Activated CD8-positive, alpha-beta memory T cell treated with anti-CD3 and anti-CD28 coated beads, Interleukin-2, amount 50 U/mL, for 1 hour (primary cell): Measurements from ENCODE around the gene SREBF2.

ENCODE experiments used
- DNase-seq: peaks from one replicate; pipeline ENCODE4 v3.0.0-alpha.2; 2020; ENCODE audit errors: extremely low read depth

Gene SREBF2

DNA sequence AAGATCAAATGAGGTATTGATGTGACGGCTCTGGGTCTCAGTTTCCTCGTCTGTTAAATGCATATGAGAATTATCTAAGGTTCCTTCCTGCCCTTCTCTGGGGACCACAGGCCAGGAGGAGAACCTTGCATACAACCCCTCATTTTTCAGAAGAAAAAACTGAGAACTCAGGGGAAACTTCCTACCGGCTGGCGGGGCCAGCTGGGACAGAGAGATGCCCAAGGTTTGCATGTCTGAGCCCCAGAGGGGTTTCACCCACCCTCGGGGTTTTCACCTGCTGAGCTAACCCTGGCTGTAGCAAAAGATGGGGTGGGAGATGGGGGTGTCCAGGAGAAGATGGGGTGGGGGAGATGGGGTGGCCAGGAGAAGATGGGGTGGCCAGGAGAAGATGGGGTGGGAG is 89.4 kb downstream of the SREBF2 start:
- no peak for DNase-seq

DNA sequence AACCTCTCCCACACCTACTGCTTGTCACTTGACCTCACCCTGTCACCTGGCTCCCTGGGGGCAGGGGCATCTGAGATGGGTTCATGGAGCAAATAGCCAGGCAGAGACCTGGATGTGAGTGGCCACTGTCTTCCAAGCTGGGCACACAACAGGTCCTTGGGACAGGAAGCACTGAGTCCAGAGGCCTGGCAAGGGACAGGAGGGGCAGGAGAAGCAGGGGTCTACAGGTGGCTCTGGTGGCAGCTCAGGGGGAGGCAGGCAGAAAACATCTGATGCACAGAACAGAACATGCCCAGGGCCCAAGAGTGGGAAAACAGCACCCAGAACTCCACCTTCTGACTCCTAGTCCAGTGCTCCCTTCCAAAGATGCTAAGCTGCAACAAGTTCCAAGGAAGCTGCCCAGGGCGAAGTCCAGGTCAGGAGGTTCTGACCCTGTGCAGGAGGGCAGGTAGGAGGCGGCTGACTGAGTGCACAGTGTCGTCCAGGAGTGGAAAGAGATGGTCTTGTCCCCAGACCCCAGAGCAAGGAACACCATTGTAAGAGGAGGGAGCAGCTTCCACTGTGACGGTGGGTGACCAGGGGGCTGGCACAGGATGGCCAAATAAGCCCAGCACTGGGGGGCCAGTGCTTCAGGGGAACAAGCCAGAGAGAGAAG is 90.2 kb downstream of the SREBF2 start:
- no peak for DNase-seq

DNA sequence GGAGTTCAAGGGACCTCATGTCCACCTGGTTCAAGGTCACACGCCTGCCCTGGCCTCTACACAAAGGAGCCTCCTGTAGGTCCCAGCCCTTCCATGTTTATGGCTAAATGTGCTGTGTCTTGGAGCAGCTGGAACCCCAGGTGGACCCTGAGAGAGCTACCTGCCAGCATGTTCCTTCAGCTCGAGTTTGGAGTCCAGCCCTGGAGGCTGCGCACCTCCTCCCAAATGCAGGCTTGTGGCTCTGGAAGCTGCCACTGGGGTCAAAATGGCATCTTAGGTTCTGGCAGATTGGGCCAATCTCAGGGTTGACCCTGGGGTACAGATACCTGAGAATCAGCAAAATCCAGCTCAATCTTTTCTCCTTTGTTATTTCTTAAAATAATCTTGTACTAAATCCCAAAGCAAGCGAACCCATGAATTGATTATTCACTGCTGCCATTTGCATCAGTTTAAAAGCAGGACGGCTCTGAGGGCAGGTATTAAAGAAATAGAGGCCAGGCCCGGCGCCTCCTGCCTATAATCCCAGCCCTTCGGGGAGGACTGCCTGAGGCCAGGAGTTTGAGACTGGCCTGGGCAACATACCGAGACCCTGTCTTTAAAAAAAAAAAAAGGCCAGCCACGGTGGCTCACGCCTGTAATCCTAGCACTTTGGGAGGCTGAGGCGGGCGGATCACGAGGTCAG is 90.8 kb downstream of the SREBF2 start:
- no peak for DNase-seq

DNA sequence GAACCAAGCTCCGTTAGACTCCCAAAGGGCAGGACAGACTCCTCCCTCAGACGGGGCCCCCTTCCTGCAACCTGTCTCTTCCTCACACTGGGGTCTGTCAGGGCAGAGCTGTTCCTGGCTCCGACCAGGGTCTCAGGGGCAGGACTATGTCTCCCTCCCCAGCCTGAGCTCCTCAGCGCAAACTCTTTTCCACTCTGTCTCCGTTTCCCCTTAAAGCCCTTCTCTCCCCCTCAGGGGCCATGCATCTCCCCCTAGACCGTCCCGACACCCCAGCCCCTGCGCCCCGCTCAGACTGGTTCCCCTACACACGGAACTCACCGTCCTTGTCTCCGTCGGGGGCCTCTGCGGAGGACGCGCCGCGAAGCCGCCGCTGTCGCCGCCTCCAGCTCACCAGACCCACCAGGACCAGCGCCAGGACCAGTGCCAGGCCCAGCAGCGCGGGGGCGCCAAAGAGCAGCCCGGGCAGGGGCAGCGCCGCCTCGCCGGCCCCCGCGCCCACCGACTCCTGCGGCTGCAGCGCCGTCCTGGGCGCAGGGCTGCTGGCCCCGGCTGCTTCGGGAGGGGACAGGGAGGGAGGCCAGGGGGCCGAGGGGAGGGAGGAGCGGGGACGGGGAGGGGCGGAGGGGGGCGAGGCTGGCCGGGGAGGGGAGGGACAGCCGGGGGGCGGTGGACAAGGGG is 93.0 kb downstream of the SREBF2 start:
- DNase-seq: peak; percentile 41

DNA sequence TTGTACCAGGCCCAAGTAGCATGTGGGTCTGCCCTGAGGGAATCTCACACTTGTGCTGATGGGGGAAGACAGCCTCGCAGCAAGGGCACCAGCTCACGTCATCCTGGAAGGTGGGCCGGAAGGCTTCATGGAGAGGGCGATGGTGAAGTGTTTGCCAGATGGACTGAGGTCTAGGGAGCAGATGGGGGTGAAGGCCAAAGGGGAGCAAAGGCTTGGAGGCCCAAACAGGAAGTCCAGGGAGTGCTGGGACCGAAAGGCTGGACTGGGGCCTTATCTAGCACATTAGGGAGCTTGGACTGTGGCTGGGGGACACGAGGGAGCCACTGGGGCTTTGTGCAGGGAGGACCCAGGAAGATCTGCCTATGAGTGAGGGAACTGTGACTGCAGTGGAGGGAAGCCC is 94.9 kb downstream of the SREBF2 start:
- DNase-seq: no peak

DNA sequence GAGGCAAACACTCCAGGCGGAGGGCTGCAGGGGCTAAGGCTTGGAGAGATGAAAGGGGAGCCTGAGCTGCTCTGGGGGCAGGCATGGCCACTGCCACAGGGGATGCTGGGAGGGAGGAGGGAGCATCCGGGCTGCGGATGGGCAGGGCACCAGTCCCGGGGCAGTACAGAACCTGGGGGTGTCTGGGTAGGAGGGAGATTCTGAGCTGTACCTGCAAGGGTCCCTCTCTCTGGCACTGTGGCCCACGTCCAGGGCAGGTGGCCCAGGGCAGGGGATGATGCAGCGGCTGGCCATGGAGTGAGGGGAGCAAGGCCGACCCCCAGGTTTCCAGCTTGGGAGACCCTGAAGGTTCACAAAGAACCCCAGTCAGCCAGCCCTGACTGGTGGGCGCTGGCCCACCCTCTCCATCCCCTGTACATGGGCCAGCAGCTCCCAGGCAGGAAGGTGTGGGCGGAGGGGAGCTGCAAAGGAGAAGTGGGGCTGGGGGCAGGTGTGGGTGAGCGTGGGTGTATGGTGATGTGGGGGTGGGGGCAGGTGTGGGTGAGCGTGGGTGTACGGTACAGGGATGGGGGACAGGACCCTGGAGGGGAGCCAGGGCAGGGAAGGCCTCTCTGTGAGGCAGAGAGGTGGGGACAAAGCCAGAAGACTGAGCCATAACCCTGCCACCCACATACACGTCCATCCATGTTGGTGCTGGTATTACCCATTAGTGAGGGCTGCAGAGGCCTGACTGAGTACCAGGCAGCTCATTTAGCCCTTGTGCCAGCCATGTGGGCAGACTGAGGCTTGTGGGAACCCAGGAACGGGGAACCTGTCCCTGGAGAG is 95.9 kb downstream of the SREBF2 start:
- DNase-seq: no peak

DNA sequence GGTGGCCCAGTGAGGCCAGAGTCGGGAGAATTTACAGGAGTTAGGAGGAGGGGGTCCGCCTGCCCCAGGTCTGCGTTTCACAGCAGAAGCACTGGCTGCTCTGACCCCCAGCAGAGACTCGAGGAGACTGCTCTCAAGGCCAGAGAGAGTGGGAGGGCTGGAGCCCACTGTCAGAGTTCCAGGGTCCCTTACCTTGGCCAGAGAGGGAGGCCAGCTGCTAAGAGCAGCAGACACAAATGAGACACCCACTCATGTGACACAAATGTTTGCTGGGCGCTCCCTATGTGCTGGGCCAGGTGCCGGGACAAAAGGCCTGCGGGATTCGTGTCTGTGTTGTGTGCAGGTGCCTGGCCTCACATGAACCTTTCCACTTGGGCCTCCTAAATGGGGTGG is 96.5 kb downstream of the SREBF2 start:
- no peak for DNase-seq

DNA sequence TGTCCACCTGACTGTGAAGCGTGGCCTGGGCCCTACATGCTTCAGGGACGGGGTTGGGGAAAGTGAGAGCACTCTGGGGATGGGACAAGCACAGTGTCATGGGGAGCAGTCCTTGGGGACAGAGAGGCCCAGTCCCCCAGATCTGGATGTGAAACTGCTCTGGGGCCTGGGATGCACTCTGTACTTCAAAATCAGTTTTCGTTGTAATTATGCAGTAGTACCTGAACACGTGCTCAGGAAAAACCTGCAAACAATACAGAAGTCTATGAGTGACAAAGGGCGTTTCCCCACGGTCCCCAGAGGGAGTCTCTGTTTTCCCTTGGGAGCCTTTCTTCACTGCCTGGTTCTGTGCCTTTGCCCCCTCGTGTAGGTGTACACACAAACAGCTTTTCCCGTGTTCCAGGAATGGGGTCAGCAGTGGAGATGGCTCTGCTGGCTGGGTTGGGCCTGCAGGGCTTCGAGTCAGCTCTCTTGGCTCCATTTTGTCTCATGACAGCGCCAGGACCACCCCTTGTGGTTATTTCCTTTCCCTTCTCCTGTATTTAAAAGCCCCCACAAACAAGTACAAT is 98.9 kb downstream of the SREBF2 start:
- no peak for DNase-seq

DNA sequence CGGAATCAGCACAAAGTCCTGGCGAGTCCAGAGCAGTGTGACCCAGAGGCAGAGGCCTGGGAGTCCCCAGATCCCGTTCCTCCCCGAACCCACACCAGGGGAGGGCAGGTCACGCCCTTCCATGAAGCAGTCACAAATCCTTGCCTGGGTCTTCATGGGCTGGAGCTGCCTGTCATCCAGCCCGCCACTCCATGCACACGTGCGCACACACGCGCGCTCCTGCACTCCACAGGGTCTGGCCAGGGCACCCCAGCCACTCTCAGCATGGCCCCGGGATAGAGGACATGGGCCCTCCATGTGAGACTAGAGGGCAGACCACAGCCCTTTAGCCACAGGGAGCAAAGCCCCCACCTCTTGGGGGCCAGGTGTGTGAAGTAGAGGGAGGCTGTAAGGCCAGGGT is 99.4 kb downstream of the SREBF2 start:
- DNase-seq: no peak

DNA sequence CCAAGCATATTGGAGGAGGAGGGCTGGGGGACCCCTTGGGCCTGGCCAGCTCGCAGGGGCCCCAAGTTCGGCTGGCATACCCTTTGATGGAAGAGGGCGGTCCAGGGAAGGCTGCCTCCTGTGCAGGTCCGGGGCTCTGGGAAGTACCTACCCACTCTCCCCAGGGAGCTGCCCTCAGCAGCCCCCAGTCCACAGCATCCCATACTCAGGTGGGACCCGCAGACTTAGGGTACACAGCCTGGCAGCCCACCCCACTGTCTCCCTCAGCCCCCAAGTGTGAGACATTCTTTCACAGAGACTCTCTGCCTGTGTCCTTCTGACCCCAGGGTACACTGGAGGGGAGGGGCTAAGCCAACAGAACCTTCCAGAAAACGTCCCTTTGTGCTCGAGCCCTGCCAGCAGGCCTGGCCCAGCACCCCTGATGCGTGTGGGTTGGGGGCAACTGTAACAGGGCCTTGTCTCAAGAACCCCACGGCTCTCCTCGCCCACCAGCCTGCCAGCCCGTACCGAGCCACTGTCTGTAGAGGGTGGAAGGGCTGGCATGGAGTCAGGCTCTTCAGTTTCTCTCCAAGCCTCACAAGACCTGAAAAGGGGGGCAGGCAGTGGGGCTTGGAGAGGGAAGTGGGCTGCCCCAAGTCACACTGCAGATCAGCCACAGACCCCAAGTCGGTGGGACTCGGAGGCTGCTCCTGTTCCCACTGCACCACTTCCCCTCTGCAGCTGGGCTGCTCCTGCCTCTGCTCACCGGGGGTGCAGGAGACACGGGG is 100.7 kb downstream of the SREBF2 start:
- no peak for DNase-seq

DNA sequence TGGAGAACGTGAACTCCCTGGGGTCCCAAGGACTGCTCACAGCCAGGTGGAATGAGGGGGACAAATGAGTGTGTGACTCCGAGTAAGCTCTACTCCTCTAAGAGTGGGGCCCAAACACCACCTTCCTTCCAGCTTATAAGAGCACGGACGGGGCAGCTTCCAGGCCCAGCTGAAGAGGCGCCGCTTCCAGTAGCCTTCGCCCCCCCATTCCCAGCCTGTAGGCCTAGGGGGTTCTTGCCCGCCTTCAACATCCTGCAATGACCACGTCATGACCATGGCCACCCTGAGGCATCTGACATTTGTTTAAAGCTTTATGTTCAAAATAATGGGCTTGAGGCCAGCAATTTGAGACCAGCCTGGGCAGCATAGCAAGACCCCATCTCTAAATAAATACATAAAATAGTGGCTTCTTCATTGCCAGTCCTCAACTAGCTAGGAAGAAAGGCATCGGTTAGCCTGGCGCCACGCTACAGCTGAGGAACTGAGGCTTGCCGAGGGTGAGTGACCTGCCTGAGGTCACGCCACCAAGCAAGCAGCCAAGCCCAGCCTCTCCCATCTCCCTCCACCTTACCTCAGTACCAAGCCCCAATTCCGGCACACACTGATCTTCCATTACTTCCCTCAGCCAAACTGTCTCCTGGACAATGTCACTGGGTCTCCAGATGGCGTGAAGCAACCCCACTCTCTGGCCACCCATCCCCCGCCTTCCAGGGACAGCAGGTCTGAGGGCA is 101.5 kb downstream of the SREBF2 start:
- DNase-seq: no peak

DNA sequence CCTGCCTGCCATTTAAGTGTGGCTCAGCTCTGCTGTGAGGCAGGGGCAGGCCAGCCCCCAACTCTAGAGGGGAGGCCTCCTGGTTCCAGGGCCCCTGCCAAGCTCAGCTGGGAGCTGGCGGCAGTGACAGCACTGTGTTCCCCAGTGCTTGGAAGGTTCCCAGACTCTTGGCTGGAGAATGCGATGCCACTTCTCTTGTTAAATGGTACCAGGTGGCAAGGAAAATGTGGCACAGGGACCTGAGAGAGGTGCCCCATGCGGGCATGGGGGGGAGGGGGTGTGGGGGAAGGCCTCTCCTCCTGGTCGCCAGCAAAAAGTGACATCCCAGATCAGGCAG is 102.1 kb downstream of the SREBF2 start:
- DNase-seq: no peak

DNA sequence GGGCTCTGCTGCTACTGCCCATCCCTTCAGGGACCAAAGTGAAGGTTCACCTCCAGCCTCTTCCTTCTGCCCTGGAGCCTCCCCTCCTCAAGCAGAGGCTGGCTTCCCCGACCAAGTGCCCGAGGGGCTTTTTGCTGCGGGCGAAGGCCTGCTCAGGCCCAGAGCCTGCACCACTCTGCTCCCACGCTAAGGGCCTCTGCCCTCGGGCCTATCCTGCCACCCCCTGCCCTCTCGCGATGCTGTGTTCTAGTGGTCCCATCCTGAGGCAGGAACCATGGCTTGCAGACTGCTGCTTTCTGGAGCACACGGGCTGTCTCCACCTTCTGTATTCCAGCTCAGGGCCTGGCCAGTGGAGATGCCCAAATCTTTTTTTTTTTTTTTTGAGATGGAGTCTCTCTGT is 102.6 kb downstream of the SREBF2 start:
- no peak for DNase-seq

DNA sequence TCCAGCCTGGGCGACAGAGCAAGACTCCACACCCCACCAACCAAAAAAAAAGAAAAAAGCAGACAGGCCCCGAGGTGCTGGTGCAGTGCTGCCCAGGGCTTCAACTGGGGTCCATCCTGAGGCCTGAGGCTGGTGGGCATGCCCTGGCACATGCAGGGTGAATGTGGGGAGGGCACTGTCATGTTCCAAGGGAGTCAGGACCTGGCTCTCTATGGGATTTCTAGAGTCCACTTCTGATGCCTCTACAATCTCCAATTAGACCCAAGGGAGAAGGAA is 103.9 kb downstream of the SREBF2 start:
- DNase-seq: no peak

DNA sequence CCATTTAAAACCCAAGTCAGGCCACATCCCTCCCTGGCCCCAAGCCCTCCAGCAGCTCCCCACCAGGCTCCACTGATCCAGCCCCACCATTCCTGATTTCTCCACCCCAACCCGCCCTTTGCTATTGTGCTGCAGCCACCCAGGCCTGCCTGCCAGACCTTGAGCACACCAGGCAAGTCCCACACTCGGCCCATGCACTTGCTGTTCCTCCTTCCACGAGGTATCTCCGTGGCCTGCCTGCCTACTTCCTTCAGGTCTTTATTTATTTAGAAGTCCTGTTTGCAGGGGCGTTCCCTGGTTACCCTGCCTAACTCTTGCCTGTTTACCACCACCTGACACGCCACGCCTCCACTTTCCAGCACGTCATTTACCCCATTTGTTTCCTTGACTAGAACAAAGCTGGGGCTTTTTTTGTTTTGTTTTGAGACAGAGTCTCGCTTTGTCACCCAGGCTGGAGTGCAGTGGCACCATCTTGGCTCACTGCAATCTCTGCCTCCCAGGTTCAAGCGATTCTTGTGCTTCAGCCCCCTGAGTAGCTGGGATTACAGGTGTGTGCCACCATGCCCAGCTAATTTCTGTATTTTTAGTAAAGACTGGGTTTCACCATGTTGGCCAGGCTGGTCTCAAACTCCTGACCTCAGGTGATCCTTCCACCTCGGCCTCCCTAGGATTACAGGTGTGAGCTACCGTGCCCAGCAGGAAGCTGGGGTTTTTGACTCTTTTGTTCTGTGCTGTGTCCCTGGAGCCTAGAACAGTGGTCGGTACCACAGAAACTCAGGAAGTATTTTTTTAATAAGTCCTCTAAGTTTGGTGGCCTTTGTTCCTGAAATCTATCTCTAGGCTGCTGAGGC is 107.3 kb downstream of the SREBF2 start:
- peak; percentile 92 for DNase-seq

DNA sequence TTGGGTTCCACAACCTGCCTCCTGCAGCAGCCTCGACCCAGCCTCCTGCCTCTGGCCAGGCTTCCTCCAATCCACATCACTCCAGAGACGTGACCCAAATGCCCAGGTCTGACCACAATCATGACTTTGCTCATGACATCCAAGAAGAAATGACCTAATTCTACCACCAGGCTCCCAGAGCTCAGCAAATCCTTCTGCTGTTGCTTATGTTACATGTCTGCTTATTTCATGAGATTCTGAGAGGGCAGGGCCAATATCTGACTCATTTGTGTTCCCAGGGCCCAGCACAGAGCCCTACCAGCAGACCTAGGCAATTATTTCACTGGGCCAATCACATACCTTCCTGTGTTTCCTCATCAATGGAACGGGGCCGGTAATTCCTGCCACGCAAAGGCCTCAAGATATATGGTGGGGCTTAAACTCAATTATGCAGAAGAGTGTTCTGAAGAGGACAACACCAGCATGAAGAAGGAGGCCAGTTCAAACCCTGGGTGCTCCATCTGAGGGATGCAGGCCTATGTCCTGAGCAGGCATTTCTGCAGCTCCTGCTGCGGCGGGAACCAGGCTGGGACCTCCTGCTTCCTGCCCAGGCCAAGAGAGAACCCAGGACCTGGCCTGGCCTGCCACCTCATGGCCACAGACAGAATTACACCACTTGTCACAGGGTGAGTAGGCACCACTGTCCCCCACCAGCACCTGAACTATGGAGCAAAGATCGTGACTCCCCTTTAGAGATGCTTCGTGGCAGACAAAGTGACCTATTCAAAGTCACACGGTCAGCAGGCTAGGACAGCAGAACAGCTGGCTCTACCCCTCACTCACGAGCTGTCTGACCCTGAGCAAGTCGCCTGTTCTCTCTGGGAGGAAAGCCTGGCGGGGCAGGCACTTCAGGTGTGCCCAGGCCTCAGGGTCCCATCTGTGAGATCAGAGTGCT is 108.2 kb downstream of the SREBF2 start:
- DNase-seq: peak; percentile 58

DNA sequence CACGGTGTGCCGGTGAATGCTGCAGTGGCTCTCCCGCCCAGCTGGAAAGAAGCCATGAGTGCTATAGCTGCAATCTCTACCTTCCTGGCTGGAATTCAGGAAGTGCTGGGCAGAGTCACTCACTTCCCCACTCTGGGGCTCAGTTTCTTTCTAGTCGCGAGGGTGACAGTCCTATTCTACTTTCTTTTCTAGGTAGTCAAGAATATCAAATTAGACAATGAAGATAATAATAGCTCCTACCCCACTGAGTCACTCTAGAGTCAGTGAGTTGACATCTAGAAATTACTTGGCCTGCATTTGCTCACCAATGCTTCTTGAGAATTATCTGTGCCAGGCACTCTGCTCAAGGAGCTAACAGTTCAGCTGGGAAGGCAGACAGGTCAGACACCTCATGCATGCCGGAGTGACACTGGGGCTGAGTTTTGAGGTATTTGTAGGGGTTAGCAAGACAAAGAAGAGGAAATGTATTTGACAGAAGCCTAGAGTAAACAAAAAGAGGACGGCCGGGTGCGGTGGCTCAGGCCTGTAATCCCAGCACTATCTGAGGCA is 110.8 kb downstream of the SREBF2 start:
- no peak for DNase-seq

DNA sequence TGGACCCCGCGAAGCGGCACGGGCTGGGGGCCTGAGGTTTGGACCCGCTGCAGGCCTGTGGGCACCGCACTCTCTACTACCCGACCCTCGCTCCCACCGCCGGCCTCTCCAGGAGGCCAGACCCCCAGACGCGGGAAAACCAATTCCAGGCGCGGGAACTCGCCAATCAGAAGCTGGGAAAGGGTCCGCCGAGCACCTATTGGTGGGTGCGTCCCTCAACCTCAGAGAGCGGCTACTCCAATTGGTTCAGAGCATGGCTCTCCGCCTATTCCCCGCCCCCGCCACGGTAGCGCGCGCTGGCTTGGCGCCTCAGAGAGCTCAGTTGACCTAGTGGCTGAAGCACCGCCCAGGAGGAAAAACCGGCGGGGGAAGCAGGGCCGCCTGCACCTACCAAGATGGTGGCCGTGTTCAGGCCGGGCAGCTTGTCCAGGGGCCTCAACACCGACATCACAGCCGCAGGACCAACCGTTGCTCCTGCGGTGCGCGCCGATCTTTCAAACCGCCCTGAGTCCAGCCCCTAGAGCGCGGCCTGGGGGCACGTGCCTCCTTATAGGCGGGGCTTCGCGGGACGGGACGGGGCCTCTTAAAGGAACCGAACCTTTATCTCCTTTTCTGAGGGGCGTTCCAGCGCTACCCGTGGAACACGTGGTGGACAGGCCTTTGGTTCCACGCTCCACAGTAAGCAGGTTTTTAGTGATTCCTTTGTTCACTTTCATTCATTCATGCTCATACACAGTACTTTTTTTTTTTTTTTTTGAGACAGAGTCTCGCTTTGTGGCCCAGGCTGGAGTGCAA is 113.9 kb downstream of the SREBF2 start, which contains the start of gene CENPM:
Gene CENPM (minus strand): TSS at position 524 of the 795 bp plus-strand sequence. CDS start 76 bp downstream, at position 448.
- DNase-seq: peak; percentile 44
